Osteoblast (primary cell): ENCODE data around the gene MS4A8. TPM values are rescaled to one million over a fixed set of nuclear protein-coding genes. Genes with fewer than 3 reads are reported as not detected.

Experiments used
- DNase-seq: peaks from one replicate; pipeline ENCODE4 v3.0.0; 2011; ENCODE audit warnings: low spot score, mixed read lengths; ENCODE audit not compliant: insufficient read length; ENCODE audit errors: missing footprints
- H2AFZ ChIP-seq: 2 replicates; pipeline ENCODE4 v1.6.0; 2011; ENCODE audit warnings: mild to moderate bottlenecking, low read length
- H3K27ac ChIP-seq: 2 replicates; pipeline ENCODE4 v1.5.1; 2011; ENCODE audit warnings: mild to moderate bottlenecking, low read depth, low read length, moderate library complexity
- H3K27me3 ChIP-seq: 2 replicates; pipeline ENCODE4 v1.6.0; 2012; ENCODE audit warnings: mild to moderate bottlenecking, control low read depth, inconsistent platforms, low read length, moderate library complexity; ENCODE audit not compliant: insufficient read depth
- H3K36me3 ChIP-seq: 2 replicates; pipeline ENCODE4 v1.5.1; 2011; ENCODE audit warnings: mild to moderate bottlenecking, low read length, control low read depth, moderate library complexity; ENCODE audit not compliant: insufficient read depth
- H3K4me1 ChIP-seq: 2 replicates; pipeline ENCODE4 v1.5.1; 2011; ENCODE audit warnings: mild to moderate bottlenecking, low read length, control low read depth, moderate library complexity; ENCODE audit not compliant: insufficient read depth
- H3K4me2 ChIP-seq: 2 replicates; pipeline ENCODE4 v1.6.0; 2011; ENCODE audit warnings: mild to moderate bottlenecking, low read length; ENCODE audit not compliant: insufficient read depth
- H3K4me3 ChIP-seq: fragments of 200-600 bp; sonication (generic); 3 replicates; pipeline ENCODE4 v1.5.1; 2012; ENCODE audit warnings: mild to moderate bottlenecking, low read length, inconsistent platforms; ENCODE audit not compliant: insufficient read depth
- H3K79me2 ChIP-seq: 2 replicates; pipeline ENCODE4 v1.6.0; 2012; ENCODE audit warnings: mild to moderate bottlenecking, low read length, control low read depth, inconsistent platforms; ENCODE audit not compliant: insufficient read depth
- H3K9me3 ChIP-seq: 2 replicates; pipeline ENCODE4 v1.5.1; 2011; ENCODE audit warnings: low read depth, low read length, control low read depth
- H4K20me1 ChIP-seq: 2 replicates; pipeline ENCODE4 v1.6.0; 2012; ENCODE audit warnings: mild to moderate bottlenecking, low read length, control low read depth; ENCODE audit not compliant: insufficient read depth
- CTCF ChIP-seq: IDR thresholded peaks from 2 replicates; pipeline ENCODE4 v1.5.1; 2011; ENCODE audit warnings: mild to moderate bottlenecking, low read depth, low read length, moderate library complexity; ENCODE audit errors: extremely low read depth
- total RNA-seq: library from RNA; depleted of rRNA; stranded (reverse); fragments of >200 nt; gene quantifications from 2 replicates; pipeline ENCODE4 v1.2.3, GENCODE V29; 2012

Gene MS4A8
- total RNA-seq, 1 donor, result not detected

GRCh38 chr11:60750911-60751310 is 51.5 kb downstream of the MS4A8 start:
- Histone ChIP-seq H3K36me3 (no peaks in the 10 kb centered on the region), H3K79me2 (no peaks in the 10 kb centered on the region), H4K20me1 (no peaks in the 10 kb centered on the region), H3K4me3 (no peak overlapping the region), H3K4me2 (no peak overlapping the region), H3K4me1 (no peaks in the 10 kb centered on the region), H2AFZ (no peak overlapping the region), H3K27me3 (no peaks in the 10 kb centered on the region), H3K27ac (no peak overlapping the region), H3K9me3 (no peaks in the 10 kb centered on the region)
- no peak for TF ChIP-seq CTCF
- no peak for DNase-seq

- H4K20me1 ChIP-seq, result no peaks in the 10 kb centered on the region
- H2AFZ ChIP-seq, result no peak overlapping the region
- peak; percentile 30 for DNase-seq
- H3K36me3 ChIP-seq, result no peaks in the 10 kb centered on the region
- no peak overlapping the region for H3K27ac ChIP-seq
- no peaks in the 10 kb centered on the region for H3K4me1 ChIP-seq
- no peak overlapping the region for H3K4me2 ChIP-seq
- H3K79me2 ChIP-seq, result no peaks in the 10 kb centered on the region
- no peaks in the 10 kb centered on the region for H3K9me3 ChIP-seq
- no peak for TF ChIP-seq CTCF
- no peaks in the 10 kb centered on the region for H3K27me3 ChIP-seq
- H3K4me3 ChIP-seq, result no peak overlapping the region
Observed at GRCh38 chr11:60753309-60753708, 53.9 kb downstream of the MS4A8 start.

GRCh38 chr11:60754887-60755286 is 55.5 kb downstream of the MS4A8 start:
- TF ChIP-seq CTCF, result no peak
- Histone ChIP-seq H3K4me3 (no peak overlapping the region), H3K79me2 (no peaks in the 10 kb centered on the region), H3K27ac (no peak overlapping the region), H3K4me2 (no peak overlapping the region), H3K27me3 (peaks cover 5% of the 10 kb centered on the region), H3K9me3 (no peaks in the 10 kb centered on the region), H2AFZ (no peak overlapping the region), H4K20me1 (no peaks in the 10 kb centered on the region), H3K36me3 (no peaks in the 10 kb centered on the region), H3K4me1 (no peaks in the 10 kb centered on the region)
- DNase-seq, result no peak

- no peak within 1 kb of the TSS for H2AFZ ChIP-seq
- no peak within 1 kb of the TSS for H3K4me2 ChIP-seq
- DNase-seq, result no peak
Observed at GRCh38 chr11:60756307-60757032, 57.1 kb downstream of the MS4A8 start, which contains the start of gene MS4A15. MS4A15 (plus strand) TSS chr11:60756867; CDS start chr11:60763734, 6,867 bp downstream.

More at GRCh38 chr11:60756307-60757032, 57.1 kb downstream of the MS4A8 start, which contains the start of gene MS4A15:
- no peaks in the 10 kb centered on the region for H3K36me3 ChIP-seq
- H3K27me3 ChIP-seq, result peaks cover 7% of the 10 kb centered on the region
- peak; percentile 31 for TF ChIP-seq CTCF
- no peaks in the 10 kb centered on the region for H4K20me1 ChIP-seq
- H3K27ac ChIP-seq, result no peak within 1 kb of the TSS
- no peak within 1 kb of the TSS for H3K4me3 ChIP-seq
- H3K79me2 ChIP-seq, result no peaks in the 10 kb centered on the region
- H3K9me3 ChIP-seq, result no peaks in the 10 kb centered on the region
- H3K4me1 ChIP-seq, result no peaks in the 10 kb centered on the region
